SK-N-SH (cell line): Measurements from ENCODE around the gene UBXN6. TPM values are rescaled to one million over a fixed set of nuclear protein-coding genes. Genes with fewer than 3 reads are reported as not detected.

Source experiments
- CTCF ChIA-PET: fragments of 300-600, 350-600 bp; formaldehyde crosslinking; extraction: SDS; loops from one replicate; lab custom pipeline; 2021; lab: Yijun Ruan, JAX
- POLR2A ChIA-PET: fragments of 350-600 bp; sonication (Branson Sonifier 250); formaldehyde crosslinking; extraction: SDS; loops from one replicate; lab custom pipeline; 2020; ENCODE audit warnings: antibody characterized with exemption, inconsistent platforms; lab: Yijun Ruan, JAX
- DNase-seq: peaks from one replicate; pipeline ENCODE4 v3.0.0; 2012
- H2AFZ ChIP-seq: fragments of 200-600 bp; sonication (generic); 2 replicates; pipeline ENCODE4 v1.8.1; 2016; ENCODE audit warnings: antibody characterized with exemption, mild to moderate bottlenecking, low read depth
- H3F3A ChIP-seq: fragments of 200-600 bp; sonication (generic); replicated peaks from 2 replicates; pipeline ENCODE3; 2016; ENCODE audit warnings: antibody characterized with exemption, mild to moderate bottlenecking; ENCODE audit not compliant: insufficient read depth
- H3K27ac ChIP-seq, 2 experiments: fragments of 200-500 bp in 1 of 2; fragments of 200-600 bp in 1 of 2; sonication (Bioruptor generic) in 1 of 2; sonication (generic), shearing (Covaris generic) in 1 of 2; 2 replicates each; pipeline versions ENCODE4 v1.5.1 to v1.6.1; 2014 to 2016; ENCODE audit warnings: low read depth in 2 of 2, inconsistent platforms in 1 of 2, low read length in 1 of 2, mild to moderate bottlenecking in 1 of 2, mixed read lengths in 1 of 2
- H3K27me3 ChIP-seq: fragments of 200-600 bp; sonication (generic), shearing (Covaris generic); 2 replicates; pipeline ENCODE4 v1.6.1; 2016; ENCODE audit warnings: mixed run types; ENCODE audit not compliant: insufficient read depth
- H3K36me3 ChIP-seq, 2 experiments: fragments of 200-500 bp in 1 of 2; fragments of 200-600 bp in 1 of 2; sonication (Bioruptor generic) in 1 of 2; sonication (generic) in 1 of 2; replicated peaks in 1 of 2; 2 replicates each; pipeline versions ENCODE3 to v1.5.1; 2014 to 2016; ENCODE audit warnings: low read length in 1 of 2, mild to moderate bottlenecking in 1 of 2; ENCODE audit not compliant: insufficient read depth in 2 of 2, control insufficient read depth in 1 of 2
- H3K4me1 ChIP-seq, 2 experiments: fragments of 200-500 bp in 1 of 2; fragments of 200-600 bp in 1 of 2; sonication (Bioruptor generic) in 1 of 2; sonication (generic), shearing (Covaris generic) in 1 of 2; 2 replicates each; pipeline versions ENCODE4 v1.5.1 to v1.6.1; 2014 to 2016; ENCODE audit warnings: low read depth in 1 of 2, low read length in 1 of 2, mixed run types in 1 of 2; ENCODE audit not compliant: insufficient read depth in 2 of 2, control insufficient read depth in 1 of 2
- H3K4me2 ChIP-seq: fragments of 200-600 bp; sonication (generic), shearing (Covaris generic); 2 replicates; pipeline ENCODE4 v1.6.1; 2017; ENCODE audit warnings: mixed run types
- H3K4me3 ChIP-seq, 2 experiments: fragments of 200-500 bp in 1 of 2; fragments of 200-600 bp in 1 of 2; sonication (Bioruptor generic) in 1 of 2; sonication (generic), shearing (Covaris generic) in 1 of 2; 2 replicates each; pipeline versions ENCODE4 v1.5.1 to v1.8.1; 2014 to 2016; ENCODE audit warnings: low read depth in 2 of 2, inconsistent platforms in 1 of 2, low read length in 1 of 2, mild to moderate bottlenecking in 1 of 2, mixed read lengths in 1 of 2, moderate library complexity in 1 of 2
- H3K79me2 ChIP-seq: fragments of 200-600 bp; sonication (generic); 2 replicates; pipeline ENCODE4 v1.8.1; 2017; ENCODE audit warnings: mild to moderate bottlenecking; ENCODE audit not compliant: insufficient read depth
- H3K9ac ChIP-seq: fragments of 200-600 bp; sonication (generic); 2 replicates; pipeline ENCODE4 v1.6.1; 2017; ENCODE audit warnings: mixed run types
- H3K9me2 ChIP-seq: fragments of 200-600 bp; sonication (generic); 2 replicates; pipeline ENCODE4 v1.6.1; 2017; ENCODE audit warnings: mixed run types
- H3K9me3 ChIP-seq: fragments of 200-600 bp; sonication (generic); 2 replicates; pipeline ENCODE4 v1.6.1; 2017; ENCODE audit warnings: mixed run types, mild to moderate bottlenecking, moderate library complexity
- H4K20me1 ChIP-seq: fragments of 200-600 bp; sonication (generic); 2 replicates; pipeline ENCODE4 v1.6.1; 2017; ENCODE audit warnings: mild to moderate bottlenecking, mixed run types; ENCODE audit not compliant: insufficient read depth
- CTCF ChIP-seq: fragments of 200-600 bp; sonication (generic); IDR thresholded peaks from 2 replicates; pipeline ENCODE4 v1.6.1; 2017; ENCODE audit warnings: antibody characterized with exemption, mild to moderate bottlenecking, moderate library complexity
- EP300 ChIP-seq, 2 experiments: IDR thresholded peaks; 2 replicates each; pipeline versions ENCODE4 v1.4.0 to v1.6.1; 2012; ENCODE audit warnings: borderline replicate concordance in 1 of 2, low read depth in 1 of 2, low read length in 1 of 2
- EZH2phosphoT487 ChIP-seq: fragments of 200-600 bp; sonication (generic); IDR thresholded peaks from 2 replicates; pipeline ENCODE4 v1.6.1; 2017; ENCODE audit warnings: low read depth, mixed run types, mild to moderate bottlenecking, antibody characterized with exemption, moderate library complexity, borderline replicate concordance
- FOXJ3 ChIP-seq: sonication (generic); formaldehyde crosslinking; IDR thresholded peaks from 2 replicates; pipeline ENCODE4 v1.5.1; 2020; ENCODE audit warnings: mild to moderate bottlenecking, missing genetic modification reagents
- FOXM1 ChIP-seq: IDR thresholded peaks from 2 replicates; pipeline ENCODE4 v1.4.0; 2012; ENCODE audit warnings: low read depth, mild to moderate bottlenecking
- GABPA ChIP-seq: IDR thresholded peaks from 2 replicates; pipeline ENCODE4 v1.4.0; 2012; ENCODE audit warnings: low read depth, mild to moderate bottlenecking
- GATA2 ChIP-seq: sonication (generic); formaldehyde crosslinking; IDR thresholded peaks from 2 replicates; pipeline ENCODE4 v1.5.0; 2020; ENCODE audit warnings: mild to moderate bottlenecking, missing genetic modification reagents
- IRF3 ChIP-seq: fragments of 150-350 bp; IDR thresholded peaks from 2 replicates; pipeline ENCODE4 v1.6.1; 2016; ENCODE audit warnings: mild to moderate bottlenecking, low read depth, low read length
- MAX ChIP-seq: IDR thresholded peaks from 2 replicates; pipeline ENCODE4 v1.4.0; 2012; ENCODE audit warnings: low read depth
- MXI1 ChIP-seq: IDR thresholded peaks from 2 replicates; pipeline ENCODE4 v1.6.1; 2012; ENCODE audit warnings: mild to moderate bottlenecking, low read depth, low read length, improper control_type of control experiment
- NFIC ChIP-seq: IDR thresholded peaks from 2 replicates; pipeline ENCODE4 v1.4.0; 2012; ENCODE audit warnings: borderline replicate concordance
- POLR2AphosphoS5 ChIP-seq: IDR thresholded peaks from 2 replicates; pipeline ENCODE4 v1.6.1; 2012; ENCODE audit warnings: low read depth, low read length
- RAD21 ChIP-seq: IDR thresholded peaks from 2 replicates; pipeline ENCODE4 v1.6.1; 2012; ENCODE audit warnings: mild to moderate bottlenecking, low read length
- RCOR1 ChIP-seq: fragments of 150-350 bp; IDR thresholded peaks from 2 replicates; pipeline ENCODE4 v1.6.1; 2017; ENCODE audit warnings: antibody characterized with exemption, low read length
- REST ChIP-seq: IDR thresholded peaks from 2 replicates; pipeline ENCODE4 v1.6.1; 2012; ENCODE audit warnings: mild to moderate bottlenecking, low read depth, low read length, moderate library complexity
- RXRA ChIP-seq: IDR thresholded peaks from 2 replicates; pipeline ENCODE4 v1.4.0; 2012; ENCODE audit warnings: low read depth, mild to moderate bottlenecking, borderline replicate concordance
- SMC3 ChIP-seq: IDR thresholded peaks from 2 replicates; pipeline ENCODE4 v1.6.1; 2012; ENCODE audit warnings: low read depth, low read length, improper control_type of control experiment
- YY1 ChIP-seq: IDR thresholded peaks from 2 replicates; pipeline ENCODE4 v1.4.0; 2012; ENCODE audit warnings: low read depth, mild to moderate bottlenecking
- ZBTB33 ChIP-seq: IDR thresholded peaks from 2 replicates; pipeline ENCODE4 v1.4.0; 2012; ENCODE audit warnings: low read depth, borderline replicate concordance
- WGBS: methylation state at CpG from one replicate; pipeline ENCODE4 v1.1.6; 2017; ENCODE audit warnings: low lambda C conversion rate; 5-methylcytosine and 5-hydroxymethylcytosine counted together
- polyA plus RNA-seq, 3 experiments: library from polyadenylated mRNA; depleted of rRNA; stranded (reverse); fragments of >200 nt; gene quantifications; 2 replicates each; pipeline ENCODE4 v1.2.3, GENCODE V29; 2012

UBXN6 gene
- polyA plus RNA-seq, 1 of the 3 experiments (the other 2 are of a cell fraction): 110 TPM

GRCh38 chr19:4504297-4504701 is 46.7 kb upstream of the UBXN6 start:
- Histone ChIP-seq H2AFZ (no peak overlapping the region), H3F3A (peaks cover 3% of the 10 kb centered on the region), H3K27ac (no peak overlapping the region), H3K4me2 (no peak overlapping the region), H4K20me1 (no peaks in the 10 kb centered on the region), H3K4me1 (0 out of 4 replicates have a peak, but pooled peaks cover 0 to 7% of the 10 kb centered on the region in 2 experiments), H3K9me3 (no peaks in the 10 kb centered on the region), H3K9me2 (no peaks in the 10 kb centered on the region), H3K27me3 (no peaks in the 10 kb centered on the region), H3K9ac (no peak overlapping the region), H3K36me3 (peaks cover 0 to 38% of the 10 kb centered on the region in 2 experiments), H3K79me2 (no peaks in the 10 kb centered on the region), H3K4me3 (no peak overlapping the region)
- 100% methylated on average over 2 of the region's 23 CpGs for WGBS
- POLR2A ChIA-PET: interaction anchor here (0.6 to 0.7 kb wide), 2 partner anchors 10 to 1952 kb away, joined by 3 read pairs; no protein-coding TSS in a partner anchor
- DNase-seq: no peak
- TF ChIP-seq RCOR1 (no peak), YY1 (no peak), NFIC (no peak)
- CTCF ChIA-PET: interaction anchor here (4.1 kb wide), 1 partner anchor 20 kb away, joined by 24 read pairs; no protein-coding TSS in a partner anchor

GRCh38 chr19:4503825-4504170 is 46.2 kb upstream of the UBXN6 start:
- Histone ChIP-seq H3K9me2 (no peaks in the 10 kb centered on the region), H3K4me2 (no peak overlapping the region), H2AFZ (no peak overlapping the region), H3K4me1 (0 out of 4 replicates have a peak, but pooled peaks cover 0 to 7% of the 10 kb centered on the region in 2 experiments), H3K79me2 (no peaks in the 10 kb centered on the region), H3K36me3 (peaks cover 0 to 39% of the 10 kb centered on the region in 2 experiments), H3K4me3 (no peak overlapping the region), H3K27me3 (no peaks in the 10 kb centered on the region), H3K9me3 (no peaks in the 10 kb centered on the region), H3F3A (peaks cover 3% of the 10 kb centered on the region), H4K20me1 (no peaks in the 10 kb centered on the region), H3K27ac (no peak overlapping the region), H3K9ac (no peak overlapping the region)
- no peak for DNase-seq
- WGBS: 100% methylated on average over 2 of the region's 10 CpGs
- ChIA-PET CTCF (interaction anchor here (4.1 kb wide), 1 partner anchor 20 kb away, joined by 24 read pairs; no protein-coding TSS in a partner anchor), POLR2A (interaction anchor here (0.7 to 1.2 kb wide), 2 partner anchors 9 to 29 kb away, joined by 3 to 4 read pairs; no protein-coding TSS in a partner anchor)
- no peak for TF ChIP-seq FOXM1
- no peak for TF ChIP-seq MAX
- TF ChIP-seq IRF3: no peak
- TF ChIP-seq EZH2phosphoT487: no peak
- TF ChIP-seq GABPA: no peak
- TF ChIP-seq RXRA: no peak
- no peak for TF ChIP-seq FOXJ3 (CRISPR knock-in tag)
- TF ChIP-seq RAD21: no peak
- TF ChIP-seq ZBTB33: no peak
- TF ChIP-seq CTCF: no peak
- no peak for TF ChIP-seq GATA2 (CRISPR knock-in tag)
- no peak for TF ChIP-seq POLR2AphosphoS5
- no peak for TF ChIP-seq EP300 (IDR thresholded peaks at IDR 0.05; ENCODE audit: borderline replicate concordance in 1 of 2, low read depth in 1 of 2, low read length in 1 of 2)
- TF ChIP-seq REST: no peak
- no peak for TF ChIP-seq SMC3
- TF ChIP-seq MXI1: no peak
